NT2/D1 (cell line): ENCODE data around the gene GOLGA1.

Experiments used
- YY1 ChIP-seq: IDR thresholded peaks from 2 replicates; pipeline ENCODE4 v1.6.1; 2011; ENCODE audit not compliant: insufficient read length, insufficient read depth
- ZNF274 ChIP-seq: IDR thresholded peaks from 2 replicates; pipeline ENCODE4 v1.6.1; 2011; ENCODE audit warnings: mild to moderate bottlenecking, low read depth, low read length

DNA sequence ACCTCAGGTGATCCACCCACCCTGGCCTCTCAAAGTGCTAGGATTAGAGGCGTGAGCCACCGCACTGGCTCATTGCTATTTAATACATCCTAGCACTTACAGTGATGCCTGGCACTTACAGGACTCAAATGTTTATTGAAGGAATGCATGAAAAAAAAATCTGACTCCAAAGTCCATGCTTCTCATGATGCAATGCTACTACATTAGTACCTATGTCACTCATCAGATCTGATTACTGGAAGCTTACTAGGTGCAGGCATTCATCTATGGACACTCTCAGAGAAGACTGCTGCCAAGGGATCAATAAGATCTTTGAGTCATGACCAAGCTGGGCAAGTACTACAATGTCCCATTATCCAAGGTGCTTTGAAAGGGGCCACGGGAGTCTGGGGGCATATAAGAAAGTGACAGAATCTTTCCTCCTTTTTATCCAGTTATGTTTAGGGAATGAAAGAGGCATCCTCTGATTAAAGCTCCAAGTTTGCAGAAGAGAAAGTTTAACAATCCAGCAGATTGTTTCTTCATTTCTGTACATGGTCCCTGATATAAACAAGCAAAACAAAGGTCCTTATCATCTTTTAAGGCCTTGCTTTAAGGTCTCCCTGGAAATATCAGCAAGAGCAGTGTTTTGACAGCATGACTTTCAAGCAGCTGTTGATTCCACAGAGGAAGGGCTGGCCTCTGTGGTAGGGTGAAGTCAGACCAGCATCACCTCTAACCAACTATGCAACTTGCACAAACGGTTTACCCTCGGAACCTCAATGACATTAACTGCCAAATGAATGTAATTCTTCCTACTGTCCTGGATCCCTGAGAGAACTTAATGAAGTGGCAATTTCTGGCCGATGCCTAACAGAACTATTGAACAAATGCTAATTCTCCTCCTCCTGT is 43.1 kb downstream of the GOLGA1 start:
- TF ChIP-seq ZNF274 (no peak), YY1 (no peak)
